ENCODE data around the gene SIAE. TPM values are rescaled to one million over a fixed set of nuclear protein-coding genes. Genes with fewer than 3 reads are reported as not detected.
A peak's percentile ranks its signal among the peaks of the same experiment; 100 is the strongest.

SIAE gene
- polyA plus RNA-seq, 3 donors = 6.7 to 8.9 (median 7.8) TPM

GRCh38 chr11:124674571-124674970 is 1.0 kb upstream of the SIAE start:
- Histone ChIP-seq H4K20me1 (ENCODE audit: insufficient read depth, low read length) (no peaks in the 10 kb centered on the region), H3K4me1 (ENCODE audit: control insufficient read depth in 1 of 2, insufficient read depth in 2 of 2, low read length in 2 of 2) (peaks cover 35% of the 10 kb centered on the region in 2 donors), H3K27me3 (ENCODE audit: control insufficient read depth in 2 of 2, insufficient read depth in 2 of 2, low read length in 2 of 2) (no peaks in the 10 kb centered on the region), H2AFZ (ENCODE audit: insufficient read depth, low read depth, low read length, poor library complexity, severe bottlenecking) (peak overlapping the region; percentile 99), H3K9ac (ENCODE audit: insufficient read depth, low read length, poor library complexity, severe bottlenecking) (no peak overlapping the region), H3K9me3 (replicated peaks in 1 of 2; ENCODE audit: control insufficient read depth in 1 of 2, insufficient read depth in 1 of 2, low read length in 2 of 2) (no peaks in the 10 kb centered on the region), H3K36me3 (replicated peaks in 1 of 2; ENCODE audit: control insufficient read depth in 1 of 2, insufficient read depth in 2 of 2, low read length in 2 of 2) (no peaks in the 10 kb centered on the region), H3K79me2 (ENCODE audit: insufficient read depth, low read length) (no peaks in the 10 kb centered on the region), H3K27ac (ENCODE audit: low read depth in 1 of 2, low read length in 2 of 2) (peak overlapping the region; percentile 53 to 84), H3K4me3 (replicated peaks in 1 of 3; ENCODE audit: low read depth in 2 of 3, low read length in 3 of 3) (peak overlapping the region in 2 of 3 experiments; percentile 73 to 91), H3K4me2 (replicated peaks; ENCODE audit: extremely low read depth, low read length, poor library complexity, severe bottlenecking) (peak overlapping the region; percentile 96)
- WGBS (ENCODE audit: insufficient coverage) = no CpG with 5 or more reads among the region's 5 CpGs
- TF ChIP-seq CTCF (IDR thresholded peaks at IDR 0.05) = no peak
- Mint-ChIP-seq H3K27ac (peak overlapping the region; percentile 92 to 99 (median 97)), H3K4me1 (peaks cover 38% of the 10 kb centered on the region), H3K36me3 (no peaks in the 10 kb centered on the region), H3K27me3 (ENCODE audit: low read depth in 3 of 3) (no peaks in the 10 kb centered on the region), H3K9me3 (peaks cover 0 to 2% (median 0%) of the 10 kb centered on the region in 7 donors), H3K4me3 (peak overlapping the region; percentile 88 to 93)
- intact Hi-C loops (cut with micrococcal nuclease) = loop anchor here in 1 of 2 donors (5.0 kb wide), 1 partner anchor 128 kb away; the partner anchor contains the start of gene MSANTD2
- DNase-seq = peak in 2 of 3 donors; percentile 9 to 17

DNA sequence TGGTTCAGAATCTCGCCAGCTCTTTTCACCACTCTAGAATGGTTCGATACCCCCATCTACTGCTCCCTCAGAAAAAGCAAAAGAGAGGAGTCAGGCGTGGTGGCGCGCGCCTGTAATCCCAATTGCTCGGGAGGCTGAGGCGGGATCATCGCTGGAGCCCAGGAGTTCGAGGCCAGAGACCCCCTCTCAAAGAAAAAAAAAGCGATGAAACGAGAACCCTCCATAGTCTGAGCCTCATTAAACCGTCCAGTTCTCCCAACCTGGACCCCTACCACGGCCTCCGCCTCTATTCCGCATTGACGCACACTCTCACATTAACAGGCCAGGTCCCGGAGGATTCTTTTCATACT is 604 bp upstream of the SIAE start:
- peak overlapping the region; percentile 96 for H3K4me2 ChIP-seq (replicated peaks; ENCODE audit: extremely low read depth, low read length, poor library complexity, severe bottlenecking)
- H3K27ac ChIP-seq (ENCODE audit: low read depth in 1 of 2, low read length in 2 of 2) = peak overlapping the region; percentile 53 to 84

More for the DNA sequence above, 604 bp upstream of the SIAE start:
- Mint-ChIP-seq H3K4me3 (peak overlapping the region; percentile 88 to 93), H3K36me3 (no peaks in the 10 kb centered on the region), H3K27ac (peak overlapping the region; percentile 92 to 99 (median 97)), H3K9me3 (peaks cover 0 to 2% (median 0%) of the 10 kb centered on the region in 7 donors), H3K4me1 (peaks cover 38% of the 10 kb centered on the region), H3K27me3 (ENCODE audit: low read depth in 3 of 3) (no peaks in the 10 kb centered on the region)
- Histone ChIP-seq H3K4me1 (ENCODE audit: control insufficient read depth in 1 of 2, insufficient read depth in 2 of 2, low read length in 2 of 2) (peaks cover 35% of the 10 kb centered on the region in 2 donors), H3K9ac (ENCODE audit: insufficient read depth, low read length, poor library complexity, severe bottlenecking) (peak overlapping the region; percentile 71), H2AFZ (ENCODE audit: insufficient read depth, low read depth, low read length, poor library complexity, severe bottlenecking) (peak overlapping the region; percentile 99), H3K9me3 (replicated peaks in 1 of 2; ENCODE audit: control insufficient read depth in 1 of 2, insufficient read depth in 1 of 2, low read length in 2 of 2) (no peaks in the 10 kb centered on the region), H3K36me3 (replicated peaks in 1 of 2; ENCODE audit: control insufficient read depth in 1 of 2, insufficient read depth in 2 of 2, low read length in 2 of 2) (no peaks in the 10 kb centered on the region), H3K79me2 (ENCODE audit: insufficient read depth, low read length) (no peaks in the 10 kb centered on the region), H3K27me3 (ENCODE audit: control insufficient read depth in 2 of 2, insufficient read depth in 2 of 2, low read length in 2 of 2) (no peaks in the 10 kb centered on the region), H3K4me3 (replicated peaks in 1 of 3; ENCODE audit: low read depth in 2 of 3, low read length in 3 of 3) (peak overlapping the region; percentile 73 to 91 (median 78)), H4K20me1 (ENCODE audit: insufficient read depth, low read length) (no peaks in the 10 kb centered on the region)
- TF ChIP-seq CTCF (IDR thresholded peaks at IDR 0.05) = no peak
- WGBS (ENCODE audit: insufficient coverage) = 46% methylated on average over 16 of the region's 18 CpGs
- intact Hi-C loops (cut with micrococcal nuclease) = loop anchor here in 1 of 2 donors (5.0 kb wide), 1 partner anchor 128 kb away; the partner anchor contains the start of gene MSANTD2
- DNase-seq = no peak

Data from CD14-positive monocyte (primary cell).